Lung (tissue), 12 donors: Measurements from ENCODE around the gene DNAH5. TPM values are rescaled to one million over a fixed set of nuclear protein-coding genes. Genes with fewer than 3 reads are reported as not detected.

ENCODE experiments used
- ATAC-seq: fragments of 200-7000 bp; cut with Tn5 transposase; one replicate; pipeline ENCODE4 v1.9.1; 2020; ENCODE audit warnings: moderate number of reproducible peaks; ENCODE audit not compliant: insufficient read depth, low FRiP score
- DNase-seq, 3 donors: peaks; one replicate each; pipeline ENCODE4 v3.0.0-alpha.2; 2013 to 2017
- H3K27ac ChIP-seq, 2 donors: one replicate each; pipeline ENCODE4 v1.5.1; 2013; ENCODE audit warnings: mild to moderate bottlenecking in 2 of 2, moderate library complexity in 2 of 2, control low read depth in 1 of 2, inconsistent platforms in 1 of 2, low read depth in 1 of 2, low read length in 1 of 2
- H3K27me3 ChIP-seq, 3 donors: one replicate each; pipeline ENCODE4 v1.5.1; 2013; ENCODE audit warnings: low read length in 2 of 3; ENCODE audit not compliant: control insufficient read depth in 3 of 3, insufficient read depth in 3 of 3
- H3K36me3 ChIP-seq, 4 donors: one replicate each; pipeline ENCODE4 v1.5.1; 2013; ENCODE audit warnings: low read length in 4 of 4, mild to moderate bottlenecking in 1 of 4, moderate library complexity in 1 of 4; ENCODE audit not compliant: control insufficient read depth in 4 of 4, insufficient read depth in 4 of 4
- H3K4me1 ChIP-seq, 5 donors: one replicate each; pipeline ENCODE4 v1.5.1; 2013; ENCODE audit warnings: low read length in 5 of 5, mild to moderate bottlenecking in 2 of 5, moderate library complexity in 1 of 5; ENCODE audit not compliant: control insufficient read depth in 5 of 5, insufficient read depth in 5 of 5
- H3K4me3 ChIP-seq: one replicate; pipeline ENCODE4 v1.5.1; 2013; ENCODE audit warnings: mild to moderate bottlenecking, control low read depth, moderate library complexity
- H3K9ac ChIP-seq, 2 donors: one replicate each; pipeline ENCODE4 v1.5.1; 2013; ENCODE audit warnings: low read length in 2 of 2, control low read depth in 1 of 2; ENCODE audit not compliant: insufficient read depth in 1 of 2
- H3K9me3 ChIP-seq, 4 donors: one replicate each; pipeline ENCODE4 v1.5.1; 2013; ENCODE audit warnings: low read length in 3 of 4, mild to moderate bottlenecking in 1 of 4, moderate library complexity in 1 of 4; ENCODE audit not compliant: control insufficient read depth in 4 of 4, insufficient read depth in 3 of 4
- CTCF ChIP-seq: IDR thresholded peaks from 2 replicates; pipeline ENCODE4 v1.5.1; 2012; ENCODE audit warnings: mild to moderate bottlenecking; ENCODE audit errors: control extremely low read depth, extremely low read depth
- WGBS, 2 donors: extraction: QIAGEN DNeasy Blood & Tissue Kit; methylation state at CpG; one replicate each; pipeline ENCODE4 v1.1.7; 2013; 5-methylcytosine and 5-hydroxymethylcytosine counted together
- polyA plus RNA-seq, 2 donors: library from polyadenylated mRNA; stranded (reverse); fragments of 200-250 nt; gene quantifications; one replicate each; pipeline ENCODE4 v1.2.1, GENCODE V29; 2013
- total RNA-seq, 2 donors: library from RNA; depleted of rRNA in 1 of 2; stranded (reverse); fragments of >200 nt in 1 of 2; gene quantifications; one replicate each; pipeline ENCODE4 v1.2.1, GENCODE V29; 2014 to 2021
- donor health status: control.
- donor health status: control.
- donor health status: Bipolar disorder and iron deficiency.
- donor health status: healthy.
- donor health status: DM: yes; HTN: yes; CAD: no.

The DNAH5 gene
- total and polyA plus RNA-seq, 4 donors: 2.7 to 29.7 (median 16.2) TPM

GRCh38 chr5:13831351-13831750 is 113.1 kb downstream of the DNAH5 start:
- ATAC-seq (no peak), DNase-seq (no peak)
- Histone ChIP-seq H3K4me3 (no peak overlapping the region), H3K27ac (no peak overlapping the region), H3K36me3 (no peaks in the 10 kb centered on the region), H3K4me1 (no peaks in the 10 kb centered on the region), H3K27me3 (no peaks in the 10 kb centered on the region), H3K9ac (no peak overlapping the region), H3K9me3 (peaks cover 0 to 11% (median under 1%) of the 10 kb centered on the region in 4 donors)
- 46 to 56% methylated on average over 3 of the region's 3 CpGs for WGBS, 2 donors
- no peak for TF ChIP-seq CTCF

- WGBS, 2 donors: 72 to 75% methylated on average over 9 of the region's 9 CpGs
- H3K9ac ChIP-seq: no peak overlapping the region
- no peak for ATAC-seq
- peaks cover 0 to 11% (median under 1%) of the 10 kb centered on the region in 4 donors for H3K9me3 ChIP-seq
- no peak for DNase-seq
- H3K36me3 ChIP-seq: no peaks in the 10 kb centered on the region
- no peaks in the 10 kb centered on the region for H3K4me1 ChIP-seq
- no peak overlapping the region for H3K27ac ChIP-seq
- H3K4me3 ChIP-seq: no peak overlapping the region
- no peaks in the 10 kb centered on the region for H3K27me3 ChIP-seq
- TF ChIP-seq CTCF: no peak
Measured at GRCh38 chr5:13830536-13830935, 114.0 kb downstream of the DNAH5 start.

- no peak overlapping the region for H3K4me3 ChIP-seq
- no peaks in the 10 kb centered on the region for H3K9me3 ChIP-seq
- no peak overlapping the region for H3K27ac ChIP-seq
- no peak for ATAC-seq
- no peak for DNase-seq
- H3K9ac ChIP-seq: no peak overlapping the region
- TF ChIP-seq CTCF: no peak
- WGBS, 2 donors: 84 to 91% methylated on average over 2 of the region's 2 CpGs
- no peaks in the 10 kb centered on the region for H3K27me3 ChIP-seq
- no peaks in the 10 kb centered on the region for H3K4me1 ChIP-seq
- H3K36me3 ChIP-seq: peaks cover 0 to 1% (median 0%) of the 10 kb centered on the region in 4 donors
Measured at GRCh38 chr5:13821366-13821765, 123.1 kb downstream of the DNAH5 start.

- 75 to 77% methylated on average over 2 of the region's 2 CpGs for WGBS, 2 donors
- Histone ChIP-seq H3K4me3 (no peak overlapping the region), H3K4me1 (no peaks in the 10 kb centered on the region), H3K9me3 (no peaks in the 10 kb centered on the region), H3K36me3 (no peaks in the 10 kb centered on the region), H3K9ac (no peak overlapping the region), H3K27ac (no peak overlapping the region), H3K27me3 (no peaks in the 10 kb centered on the region)
- TF ChIP-seq CTCF: no peak
- DNase-seq (no peak), ATAC-seq (no peak)
Measured at GRCh38 chr5:13816126-13816525, 128.4 kb downstream of the DNAH5 start.
